ENCODE measurements around the gene SDF4.

SDF4 gene

DNA sequence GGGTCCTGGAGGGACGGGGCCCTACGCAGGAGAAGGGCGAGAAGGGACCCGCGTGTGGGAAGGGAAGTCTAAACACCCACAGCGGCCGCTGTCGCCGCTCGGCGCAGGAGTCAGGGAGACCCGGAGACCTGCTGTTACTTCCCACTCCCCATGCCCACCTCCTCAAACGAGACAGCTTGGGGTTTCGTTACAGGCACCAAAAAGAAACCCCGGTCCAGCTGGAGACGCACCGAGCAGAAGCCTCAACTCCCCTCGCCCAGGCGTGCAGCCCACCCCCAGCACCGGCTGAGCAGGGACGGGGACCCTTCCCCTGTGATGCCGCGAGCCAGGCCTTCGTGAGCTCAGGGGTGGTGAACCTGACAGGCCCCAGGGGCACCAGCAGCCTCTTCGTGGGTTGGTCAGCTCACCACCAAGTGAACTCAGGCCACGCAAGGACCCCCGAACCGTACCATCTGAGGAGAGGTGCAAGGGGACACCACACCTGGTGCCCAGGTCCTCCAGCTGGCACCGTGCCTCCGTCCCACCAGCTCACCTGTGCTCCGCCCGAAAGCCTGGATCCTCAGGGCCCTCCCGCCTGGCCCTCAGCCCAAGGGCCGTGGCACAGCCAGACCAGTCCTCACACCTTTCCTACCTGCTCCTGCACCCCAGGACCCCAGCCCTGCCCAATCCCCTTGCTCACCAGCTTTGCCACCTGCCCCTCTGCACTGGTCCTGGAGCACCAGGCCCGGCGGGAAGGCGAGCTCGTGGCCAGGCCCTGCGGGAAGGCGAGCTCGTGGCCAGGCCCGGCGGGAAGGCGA, 5.0 kb downstream of the SDF4 start:
- no peak for DNase-seq

DNA sequence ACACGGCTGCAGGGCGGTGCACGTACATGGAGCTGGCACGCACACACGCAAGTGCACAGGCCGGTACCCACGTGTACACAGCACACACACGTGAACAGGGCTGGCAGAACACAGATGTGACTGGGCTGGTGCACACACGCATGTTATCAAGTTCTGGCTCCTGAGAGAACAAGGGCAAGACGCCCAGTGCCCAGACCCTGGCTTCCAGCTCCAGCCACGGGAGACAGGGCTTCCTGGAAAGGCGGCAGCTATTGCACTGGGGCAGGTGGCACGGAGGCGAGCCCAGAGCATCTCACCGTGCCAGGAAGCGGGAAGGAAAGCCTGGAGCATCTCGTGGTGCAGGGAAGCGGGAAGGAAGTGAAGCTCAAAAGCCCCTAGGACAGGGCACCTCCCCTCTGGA, 5.9 kb downstream of the SDF4 start:
- no peak for DNase-seq

DNA sequence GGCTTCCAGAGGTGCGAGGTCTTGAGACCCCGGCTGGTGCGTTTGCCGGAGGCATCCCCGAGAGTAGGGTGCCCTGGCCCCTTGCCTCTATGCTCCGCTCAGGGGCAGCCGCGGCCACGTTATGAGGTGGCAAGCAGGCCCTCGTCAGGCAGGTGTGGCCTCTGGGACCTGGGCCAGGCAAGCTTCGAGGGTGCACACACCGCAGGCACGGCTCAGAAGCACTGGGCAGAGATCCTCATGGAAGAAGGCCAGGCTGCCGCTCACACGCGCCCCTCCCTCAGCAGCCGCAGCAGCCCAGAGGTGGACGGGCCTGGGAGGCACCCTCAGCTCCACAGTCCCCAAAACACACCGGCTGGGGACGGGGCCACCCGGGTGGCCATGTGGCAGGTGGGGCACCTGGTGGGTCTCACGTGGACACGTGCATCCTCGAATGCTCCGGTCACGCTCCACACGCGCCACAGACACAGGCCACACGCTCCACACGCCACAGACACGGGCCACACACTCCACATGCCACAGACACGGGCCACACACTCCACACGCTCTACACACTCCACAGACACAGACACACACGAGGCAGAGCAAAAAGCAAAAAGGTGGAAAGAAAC, 6.5 kb downstream of the SDF4 start:
- DNase-seq, result no peak

DNA sequence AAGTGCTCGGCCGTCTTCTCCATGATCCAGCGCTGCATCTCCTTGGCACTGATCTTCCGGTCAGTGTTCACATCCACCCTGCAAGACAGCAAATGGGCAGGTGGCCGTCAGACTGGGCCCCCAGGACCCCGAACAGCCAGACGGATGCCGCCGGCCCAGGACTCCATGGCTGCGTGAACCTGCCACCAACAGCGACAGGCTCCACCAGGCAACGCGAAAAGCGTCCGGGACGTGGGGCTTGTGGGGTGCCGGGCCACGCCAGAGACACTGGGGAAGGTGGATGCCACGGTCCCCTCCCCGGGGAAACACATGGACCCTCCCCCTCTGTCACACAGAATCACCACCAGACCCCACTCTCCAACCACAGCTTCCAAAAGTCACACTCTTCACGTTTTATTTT, 7.9 kb downstream of the SDF4 start:
- no peak for DNase-seq

DNA sequence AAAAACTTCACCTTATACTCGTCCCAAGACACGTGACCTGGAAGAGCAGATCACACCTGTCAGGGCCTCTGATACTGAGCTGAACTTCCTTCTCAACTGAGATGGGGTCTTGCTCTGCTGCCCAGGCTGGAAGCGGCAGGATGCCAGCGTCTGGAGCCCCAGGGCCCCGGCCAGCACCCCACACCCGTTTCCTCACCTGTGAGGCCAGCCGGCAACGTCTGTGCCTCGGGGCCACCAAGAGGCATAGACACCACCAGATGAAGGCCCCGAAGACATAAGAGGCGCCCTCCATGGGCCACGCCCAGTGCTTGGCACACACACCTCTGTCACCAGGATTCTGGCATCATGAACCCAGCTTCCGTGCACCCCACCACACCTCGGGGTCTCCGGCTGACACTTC, 8.5 kb downstream of the SDF4 start:
- DNase-seq, result no peak

DNA sequence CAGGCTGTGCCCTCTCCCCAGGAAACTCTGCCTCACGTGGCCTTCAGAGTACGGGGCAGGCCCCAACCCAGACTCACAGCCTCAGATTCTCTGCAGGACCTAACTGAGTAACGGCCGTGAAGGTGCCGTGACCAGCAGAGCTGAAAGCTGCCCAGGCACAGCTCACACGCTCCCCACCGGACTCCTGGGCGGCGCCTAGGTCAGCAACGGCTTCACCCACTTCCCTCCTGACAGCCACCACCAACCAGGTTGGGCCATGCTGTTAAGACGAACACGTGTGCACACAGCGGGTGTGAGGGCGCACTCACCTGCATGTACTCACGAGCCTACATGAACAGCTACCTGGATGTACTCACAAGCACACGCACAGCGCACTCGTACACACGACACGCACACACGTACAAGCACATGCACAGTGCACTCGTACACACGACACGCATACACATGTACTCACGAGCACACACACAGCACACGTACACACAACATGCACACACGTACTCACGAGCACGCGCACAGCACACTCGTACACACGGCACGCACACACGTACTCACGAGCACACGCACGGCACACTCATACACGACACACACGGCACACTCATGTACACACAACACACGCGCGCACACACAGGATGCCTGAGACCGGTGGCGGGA, 9.1 kb downstream of the SDF4 start:
- no peak for DNase-seq

DNA sequence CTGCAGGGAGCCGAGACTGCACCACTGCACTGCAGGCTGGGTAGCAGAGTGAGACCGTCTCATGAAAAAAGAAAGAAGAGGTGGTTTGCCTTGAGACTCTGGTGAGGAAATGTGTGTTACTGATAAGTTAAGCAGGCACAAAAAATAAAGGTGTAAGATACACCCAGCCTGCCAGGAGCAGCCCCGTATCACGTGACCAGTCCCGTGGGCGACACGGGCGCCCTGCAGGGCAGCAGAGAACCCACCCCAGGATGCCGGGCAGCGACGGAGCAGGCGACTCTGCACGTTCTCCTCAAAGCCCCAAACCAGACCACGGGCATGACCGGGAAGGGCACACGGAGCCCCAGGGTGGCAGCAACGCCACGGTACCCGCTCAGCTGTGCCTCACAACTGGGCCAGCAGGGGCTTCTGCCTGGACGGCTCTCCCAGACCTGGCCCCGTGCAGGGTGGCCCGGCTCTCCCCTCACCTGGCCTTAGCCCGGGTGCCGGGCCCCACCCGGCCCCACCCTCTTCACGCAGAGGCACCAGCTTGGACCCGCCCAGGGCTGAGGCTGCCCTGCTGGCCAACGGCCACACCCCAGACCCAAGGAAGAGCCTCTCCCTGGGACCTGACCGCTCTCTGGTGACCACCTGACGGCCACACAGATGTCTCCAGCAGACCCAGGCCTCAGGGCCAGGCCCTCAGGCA, 9.8 kb downstream of the SDF4 start:
- DNase-seq, result no peak

DNA sequence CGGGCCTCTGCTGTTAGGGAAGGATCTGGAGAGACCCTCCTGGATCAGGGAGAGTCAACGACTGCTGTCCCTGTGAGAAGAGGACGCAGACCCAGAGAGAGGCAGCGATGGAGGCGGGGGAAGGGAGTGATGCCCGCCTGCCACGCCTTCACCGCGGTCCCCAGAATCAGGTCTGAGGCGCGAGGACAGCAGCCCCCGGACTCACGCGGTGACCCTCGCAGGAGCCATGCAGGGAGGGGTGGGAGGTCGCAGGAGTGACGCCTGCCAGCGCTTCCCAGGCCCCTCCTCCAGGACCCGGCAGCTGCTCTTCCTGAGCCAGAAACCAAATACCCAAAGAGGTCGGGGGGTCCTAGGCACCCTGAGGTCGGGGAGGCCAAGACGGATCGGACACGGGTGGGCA, 11.6 kb downstream of the SDF4 start:
- no peak for DNase-seq

DNA sequence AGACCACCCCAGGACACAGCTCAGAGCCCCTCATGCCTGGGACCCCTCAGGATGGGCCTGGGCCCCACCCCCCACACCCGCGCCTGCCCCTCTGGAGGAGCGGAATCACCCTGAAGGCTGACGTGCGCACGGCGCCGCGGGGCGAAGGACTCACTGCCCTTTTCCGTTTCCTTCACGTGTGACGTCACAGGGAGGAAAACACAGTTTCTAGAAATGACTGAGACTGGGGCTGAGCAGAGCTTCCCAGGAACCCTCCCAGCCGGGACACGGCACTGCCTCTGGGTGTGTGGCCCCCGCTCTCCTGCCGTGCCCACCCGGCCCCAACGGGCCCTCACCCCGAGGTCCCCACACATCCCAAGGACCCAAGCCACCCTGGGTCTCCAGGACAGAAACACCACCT, 12.5 kb downstream of the SDF4 start:
- no peak for DNase-seq

DNA sequence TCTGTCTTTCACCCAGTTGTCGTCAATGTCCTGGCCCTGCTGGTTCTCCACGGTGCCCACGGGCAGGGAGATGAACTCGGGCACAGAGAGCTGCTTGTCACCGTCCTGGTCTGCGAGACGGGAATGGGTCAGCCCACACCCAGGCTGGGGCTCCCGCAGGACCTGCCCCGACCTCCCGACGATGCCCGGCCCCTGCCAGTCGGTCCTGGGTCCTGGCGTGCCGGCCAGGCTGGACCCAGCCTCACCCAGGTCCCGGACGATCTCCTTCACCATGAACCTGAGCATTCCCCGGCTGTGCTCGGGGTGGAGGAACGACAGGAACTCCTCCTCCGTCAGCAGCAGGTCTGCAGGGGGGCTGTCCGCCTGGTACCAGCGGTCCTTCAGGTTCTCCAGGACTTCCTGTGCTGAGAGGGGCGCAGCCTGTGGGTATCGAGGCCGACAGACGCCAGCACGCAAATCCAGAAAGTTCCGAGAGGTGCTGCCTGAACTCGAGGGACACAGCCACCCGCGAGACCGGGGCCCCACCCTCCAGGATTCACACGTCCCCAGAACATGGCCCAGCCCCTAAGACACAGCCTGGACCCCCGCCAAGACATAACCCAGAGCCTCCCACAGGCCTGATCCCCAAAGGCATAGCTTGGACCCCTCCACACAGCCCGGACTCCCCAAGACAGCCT, 13.1 kb downstream of the SDF4 start:
- DNase-seq, result no peak

DNA sequence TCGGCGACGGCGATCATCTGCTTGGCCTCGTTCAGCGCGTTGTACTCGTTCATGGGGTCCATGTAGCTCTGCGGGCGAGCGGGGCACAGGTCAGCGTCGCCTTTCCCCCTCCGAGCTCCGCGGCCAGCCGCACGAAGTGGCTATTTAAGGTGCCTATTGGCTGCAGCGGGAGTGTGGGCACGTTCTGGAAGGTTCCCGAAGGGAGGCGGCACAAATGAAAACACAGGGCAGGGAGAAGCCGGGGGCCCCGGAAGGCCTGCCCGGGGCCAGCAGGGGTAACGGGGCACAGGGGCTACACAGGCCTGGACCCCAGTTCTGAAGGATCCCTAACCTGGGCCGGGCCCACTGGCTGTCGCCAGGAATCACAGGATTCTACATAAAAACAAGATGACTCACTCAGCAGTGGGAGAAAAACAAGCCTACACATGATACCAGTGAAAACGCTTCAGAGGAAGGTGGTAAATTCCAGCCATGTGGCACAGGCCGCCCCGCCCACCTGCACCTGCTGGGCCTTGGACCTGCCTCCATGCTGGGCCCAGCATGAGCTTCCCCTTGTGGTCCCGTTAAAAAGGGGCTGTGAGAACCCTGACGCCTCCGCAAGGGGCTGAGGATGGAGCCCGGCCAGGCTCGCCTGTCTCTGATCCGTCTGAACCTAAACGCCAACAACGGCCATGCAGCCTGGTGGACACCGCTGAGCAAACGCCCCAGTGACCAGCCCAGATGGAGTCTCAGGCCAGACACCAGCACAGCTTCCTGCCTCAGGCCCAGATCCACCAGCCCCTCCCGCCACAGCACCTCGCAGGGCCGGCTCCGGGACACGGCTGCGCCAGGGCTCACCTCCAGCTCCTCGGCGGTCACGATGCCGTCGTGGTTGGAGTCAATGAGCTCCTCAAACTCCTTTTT, 13.9 kb downstream of the SDF4 start:
- DNase-seq, result no peak

DNA sequence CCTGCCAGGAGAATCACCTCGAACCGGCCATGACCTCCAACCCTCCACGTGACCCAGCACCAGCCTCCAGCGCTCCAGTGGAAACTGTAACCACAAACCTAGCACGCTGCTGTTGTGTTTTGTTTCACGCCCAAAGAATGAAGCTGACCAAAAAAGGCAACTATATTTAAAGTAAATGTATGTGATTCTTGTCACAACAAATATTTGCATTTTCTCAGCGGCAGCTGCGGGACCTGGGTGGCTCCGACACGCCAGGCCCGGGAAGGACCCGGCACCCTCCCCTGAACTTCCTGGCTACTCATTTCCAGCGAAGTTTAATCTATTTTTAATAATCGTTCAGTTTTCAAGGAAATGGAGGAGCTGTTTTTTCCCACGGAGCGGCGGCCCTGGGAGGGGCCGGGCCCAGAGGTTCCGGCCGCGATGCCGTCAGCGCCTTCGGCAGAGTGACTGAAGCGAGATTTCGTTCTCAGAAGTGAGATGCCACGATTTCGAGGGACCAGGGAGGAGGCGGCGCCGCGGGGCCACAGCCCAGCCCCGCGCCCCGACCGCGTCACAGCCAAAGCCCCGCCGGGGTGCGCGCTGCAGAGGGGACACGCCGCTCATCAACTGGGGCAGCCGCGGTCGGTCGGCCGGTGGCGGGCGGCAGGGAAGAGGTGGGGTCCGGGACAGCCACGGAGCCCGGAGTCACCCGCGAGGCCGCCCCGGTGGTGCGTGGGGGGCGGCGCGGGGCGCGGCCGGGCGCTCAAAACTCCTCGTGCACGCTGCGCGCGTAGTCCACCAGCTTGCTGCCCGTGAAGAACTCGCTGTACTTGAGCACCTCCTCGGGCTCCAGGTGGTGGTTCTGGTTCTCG, 14.8 kb downstream of the SDF4 start:
- DNase-seq, result no peak

DNA sequence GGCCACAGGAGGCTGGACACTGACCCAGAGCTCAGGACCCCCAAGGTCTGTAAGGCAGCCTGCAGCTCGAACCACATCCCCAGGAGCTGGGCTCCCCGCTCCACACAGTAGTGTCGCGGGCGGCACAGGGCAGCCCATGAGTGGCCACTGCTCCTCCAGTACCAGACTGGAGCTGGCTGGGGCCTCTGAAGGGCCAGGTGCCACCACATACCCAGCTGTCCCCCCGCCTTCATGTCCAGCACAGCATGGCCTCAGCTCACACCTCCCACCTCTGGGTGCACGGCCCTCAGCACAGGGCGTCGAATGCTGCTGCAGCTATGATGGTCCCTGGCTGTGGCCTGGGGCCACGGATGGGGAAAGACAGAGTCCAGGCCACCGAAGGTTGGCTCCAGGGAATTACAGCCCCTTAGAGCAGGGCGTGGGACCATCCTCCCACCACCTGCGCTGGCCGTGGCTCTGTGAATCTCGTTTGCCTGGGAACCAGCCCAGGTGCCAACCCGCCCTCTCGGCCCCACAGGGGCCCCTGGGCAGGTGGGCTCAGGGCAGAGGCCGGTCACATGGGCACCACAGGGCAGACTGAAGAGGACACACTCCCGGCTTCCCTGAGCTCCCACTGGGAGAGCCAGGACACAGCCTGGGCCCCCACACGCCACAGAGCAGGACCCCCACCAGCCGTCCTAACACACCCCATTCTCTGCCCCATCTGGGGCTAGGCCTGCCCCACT, 15.8 kb downstream of the SDF4 start:
- DNase-seq, result no peak

DNA sequence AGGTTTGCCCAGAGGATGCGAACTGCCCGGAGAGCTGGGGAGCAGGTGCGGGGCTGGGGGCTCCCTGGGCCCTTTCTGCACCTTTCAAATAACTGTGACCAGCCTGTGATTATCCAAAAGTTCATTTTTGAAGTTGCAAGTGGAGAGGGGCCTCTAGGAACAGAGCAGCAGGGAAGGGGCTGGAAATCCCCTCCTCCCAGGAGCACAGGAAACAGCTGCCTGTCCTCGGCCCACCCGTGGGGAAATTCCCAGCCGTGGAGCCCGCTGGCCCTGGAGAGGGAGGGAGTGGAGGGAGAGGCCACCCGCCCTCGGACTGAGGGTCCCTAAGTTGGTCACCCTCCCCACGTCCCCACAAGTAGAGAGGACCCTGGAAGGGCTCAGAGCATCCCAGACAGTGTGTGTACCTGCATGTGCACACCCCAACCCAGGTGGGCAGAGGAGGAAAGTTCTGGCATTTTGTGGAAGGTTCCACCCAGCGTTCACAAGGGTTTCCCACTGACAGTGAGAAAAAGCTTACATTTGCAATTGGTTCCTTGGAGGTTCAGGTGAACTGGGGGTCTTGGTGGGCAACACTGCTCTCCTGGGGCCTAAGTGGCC, 16.6 kb downstream of the SDF4 start:
- DNase-seq, result no peak

DNA sequence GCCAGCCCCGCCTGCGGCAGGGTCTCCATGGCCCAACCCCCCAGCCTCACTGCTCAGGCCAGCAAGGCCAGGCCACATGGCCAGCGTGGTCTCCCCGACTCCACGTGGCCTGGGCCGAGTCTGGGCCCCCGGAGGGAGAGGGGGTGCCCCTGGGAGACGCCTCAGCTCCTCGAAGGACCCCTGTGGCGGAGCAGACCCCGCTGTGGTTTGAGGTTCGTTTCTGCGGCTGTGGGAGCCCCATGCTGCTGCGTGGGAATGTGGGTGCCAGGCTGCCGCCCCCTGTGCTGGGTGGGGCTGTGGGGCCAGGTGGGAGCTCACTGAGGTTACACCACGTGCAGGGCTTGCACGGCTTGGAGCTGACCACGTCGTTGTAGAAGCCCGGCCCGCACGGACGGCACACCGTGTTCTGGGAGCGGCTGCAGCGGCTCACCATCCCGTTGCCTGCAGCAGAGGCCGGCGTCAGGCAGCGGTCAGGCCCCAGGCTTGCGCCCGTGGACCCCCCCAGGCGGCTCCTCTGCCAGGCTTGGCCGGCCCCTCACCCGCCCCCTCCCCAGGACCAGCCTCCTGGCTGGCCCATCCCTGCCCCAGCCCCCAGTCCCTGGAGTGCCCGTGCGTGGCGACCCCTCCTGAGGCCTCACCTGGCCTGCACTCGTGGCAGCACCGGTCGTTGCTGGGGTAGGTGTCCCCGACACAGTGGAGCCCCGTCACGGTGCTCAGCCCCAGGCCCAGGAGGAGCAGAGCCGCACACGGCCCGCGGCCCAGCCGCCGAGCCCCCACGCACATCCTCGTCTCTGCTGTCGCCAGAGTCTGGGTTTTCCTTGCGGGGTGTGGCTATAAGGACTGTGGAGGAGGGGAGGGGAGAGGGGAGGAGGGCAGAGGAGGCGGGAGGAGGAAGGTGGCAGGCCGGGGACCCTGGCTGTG, 18.2 kb downstream of the SDF4 start, which contains the start of gene TNFRSF4:
TNFRSF4 (minus strand) TSS at position 809 of the 921 bp plus-strand sequence; CDS start at position 783, 26 bp downstream.
- no peak for DNase-seq

DNA sequence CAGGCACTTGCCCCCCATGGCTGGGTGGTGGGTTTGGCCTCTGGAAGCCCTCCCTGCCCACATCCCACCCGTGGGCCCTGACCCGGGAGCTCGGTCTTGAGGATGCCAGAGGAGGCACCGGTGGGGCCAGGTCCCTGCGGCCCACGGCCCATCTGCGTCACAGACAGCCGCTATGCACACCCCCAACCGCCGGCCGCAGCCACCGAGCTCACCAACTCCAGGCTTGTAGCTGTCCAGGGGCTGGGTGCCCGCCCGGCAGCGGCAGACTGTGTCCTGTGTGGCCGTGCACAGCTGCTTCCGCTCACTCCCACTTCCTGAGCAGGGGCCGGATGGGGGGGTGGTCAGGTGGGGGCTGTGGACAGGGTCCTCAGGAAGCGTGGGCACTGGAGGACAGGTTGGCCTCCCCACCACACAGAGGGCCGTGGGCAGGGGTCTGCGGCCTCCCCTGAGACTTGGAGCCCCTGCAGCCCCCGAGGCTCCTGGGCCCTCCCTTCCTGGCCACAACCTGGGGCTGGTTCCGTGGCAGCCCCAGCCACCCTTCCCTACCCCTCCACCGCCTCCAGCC, 18.9 kb downstream of the SDF4 start:
- no peak for DNase-seq

DNA sequence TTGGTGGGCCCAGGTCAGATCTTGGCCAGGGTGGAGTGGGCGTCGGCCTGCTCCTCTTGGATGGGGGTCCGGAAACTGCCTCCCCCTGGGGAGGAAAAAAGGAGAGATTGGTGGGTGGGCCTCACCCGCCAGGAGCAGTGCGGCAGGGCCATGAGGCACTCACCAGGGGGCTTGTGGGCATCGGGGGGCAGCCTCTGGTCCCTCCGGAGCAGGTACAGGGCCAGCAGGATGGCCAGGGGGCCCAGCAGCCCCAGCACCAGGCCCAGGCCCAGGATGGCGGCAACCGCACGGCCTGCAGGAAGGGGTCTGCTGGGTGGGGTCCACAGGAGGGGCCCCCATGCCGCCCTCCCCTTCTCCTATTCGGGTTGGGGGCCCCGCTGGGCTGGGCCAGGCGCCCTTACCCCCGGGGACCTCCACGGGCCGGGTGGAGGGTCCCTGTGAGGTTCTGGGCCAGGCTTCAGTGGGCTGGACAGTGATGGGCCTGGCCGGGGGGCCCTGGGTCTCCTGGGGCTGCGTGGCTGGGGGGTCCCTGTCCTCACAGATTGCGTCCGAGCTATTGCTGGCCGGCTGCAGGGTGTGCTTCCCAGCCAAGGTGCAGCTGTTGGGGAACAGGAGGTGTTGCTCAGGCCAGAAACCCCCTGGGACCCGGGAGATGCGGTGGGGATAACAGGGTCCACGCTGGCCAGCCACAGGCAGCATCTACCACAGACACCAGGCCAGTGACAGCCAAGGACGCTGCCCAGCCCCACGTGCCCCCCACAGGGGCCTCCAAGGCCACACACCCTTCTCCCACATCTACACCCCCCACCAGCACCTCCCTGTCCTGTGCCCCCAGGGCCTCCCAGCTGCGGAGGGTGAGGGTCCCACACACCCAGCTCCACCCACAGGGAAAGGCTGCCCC, 20.0 kb downstream of the SDF4 start:
- DNase-seq, result no peak
